EH (cell line): ENCODE results near the gene EDARADD.
"Not testable (repeated sequence)": the region's sequence is repeated elsewhere in the genome, so short reads cannot be mapped to it uniquely, and the experiment has no call there.

Source experiments
- DNase-seq: peaks from one replicate; pipeline ENCODE4 v3.0.0-alpha.2; 2015; ENCODE audit warnings: low read depth

Gene EDARADD

DNA sequence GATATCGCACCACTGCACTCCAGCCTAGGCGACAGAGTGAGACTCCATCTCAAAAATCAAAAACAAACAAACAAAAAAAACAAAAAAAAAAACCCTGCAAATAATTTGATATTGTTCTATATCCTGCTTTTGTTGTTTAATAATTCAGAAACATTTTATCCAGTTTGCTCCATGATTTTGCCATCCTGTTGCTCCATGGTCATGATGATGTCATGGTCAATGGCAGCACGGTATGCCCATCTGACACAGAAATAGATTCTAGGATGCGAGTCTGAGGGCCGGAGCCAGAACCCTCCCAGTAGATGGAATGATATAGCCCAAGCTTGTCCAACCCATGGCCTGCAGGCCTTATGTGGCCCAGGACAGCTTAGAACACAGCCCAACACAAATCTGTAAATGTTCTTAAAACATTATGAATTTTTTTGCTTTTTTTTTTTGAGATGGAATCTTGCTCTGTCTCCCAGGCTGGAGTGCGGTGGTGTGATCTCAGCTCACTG, 39.8 kb downstream of the EDARADD start:
- no peak for DNase-seq

DNA sequence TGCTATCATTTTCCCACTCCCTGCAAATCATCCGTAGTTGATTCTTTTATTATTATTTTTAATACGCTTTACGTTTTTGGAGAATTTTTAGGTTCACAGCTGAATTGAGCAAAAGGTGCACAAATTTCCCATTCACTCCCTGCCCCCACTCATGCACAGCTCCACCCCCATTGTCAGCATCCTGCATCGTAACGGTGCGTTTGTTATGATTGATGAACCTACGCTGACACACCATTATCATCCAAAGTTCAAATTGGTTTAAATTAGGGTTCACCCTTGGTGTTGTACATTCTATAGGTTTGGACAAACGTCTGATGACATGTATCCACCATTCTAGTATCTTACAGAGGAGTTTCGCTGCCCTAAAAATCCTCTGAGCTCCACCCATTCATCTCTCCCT, 44.5 kb downstream of the EDARADD start:
- DNase-seq, result no peak

DNA sequence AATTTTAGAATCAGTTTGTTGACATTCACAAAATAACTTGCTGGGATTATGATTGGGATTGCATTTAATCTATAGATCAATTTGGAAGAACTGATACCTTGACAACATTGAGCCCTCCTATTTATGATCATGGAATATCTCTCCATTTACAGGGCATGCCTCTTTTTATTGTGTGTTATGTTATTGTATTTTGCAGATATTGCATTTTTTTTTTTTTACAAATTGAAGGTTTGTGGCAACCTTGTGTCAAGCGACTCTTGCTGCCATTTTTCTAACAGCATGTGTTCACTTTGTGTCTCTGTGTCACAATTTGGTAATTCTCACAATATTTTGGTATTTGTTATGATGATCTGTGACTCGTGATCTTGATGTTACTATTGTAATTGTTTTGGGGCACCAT, 46.3 kb downstream of the EDARADD start:
- DNase-seq, result no peak

DNA sequence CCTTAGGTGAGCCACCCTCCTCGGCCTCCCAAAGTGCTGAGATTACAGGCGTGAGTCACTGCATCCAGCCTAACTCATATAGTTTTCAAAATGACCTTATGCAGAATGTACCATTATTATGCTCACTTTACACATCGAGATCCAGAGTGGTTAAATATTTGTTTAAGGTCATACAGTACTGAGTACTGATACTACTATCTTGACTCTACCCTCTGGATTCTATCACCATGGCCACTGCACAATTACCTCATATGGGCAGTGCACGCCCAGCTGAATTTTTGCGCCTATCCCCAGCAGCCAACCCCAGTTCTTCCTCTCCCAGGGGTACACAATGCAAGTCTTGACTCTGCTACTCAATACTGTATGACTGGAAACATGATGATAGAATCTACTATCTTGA, 56.7 kb downstream of the EDARADD start:
- no peak for DNase-seq

DNA sequence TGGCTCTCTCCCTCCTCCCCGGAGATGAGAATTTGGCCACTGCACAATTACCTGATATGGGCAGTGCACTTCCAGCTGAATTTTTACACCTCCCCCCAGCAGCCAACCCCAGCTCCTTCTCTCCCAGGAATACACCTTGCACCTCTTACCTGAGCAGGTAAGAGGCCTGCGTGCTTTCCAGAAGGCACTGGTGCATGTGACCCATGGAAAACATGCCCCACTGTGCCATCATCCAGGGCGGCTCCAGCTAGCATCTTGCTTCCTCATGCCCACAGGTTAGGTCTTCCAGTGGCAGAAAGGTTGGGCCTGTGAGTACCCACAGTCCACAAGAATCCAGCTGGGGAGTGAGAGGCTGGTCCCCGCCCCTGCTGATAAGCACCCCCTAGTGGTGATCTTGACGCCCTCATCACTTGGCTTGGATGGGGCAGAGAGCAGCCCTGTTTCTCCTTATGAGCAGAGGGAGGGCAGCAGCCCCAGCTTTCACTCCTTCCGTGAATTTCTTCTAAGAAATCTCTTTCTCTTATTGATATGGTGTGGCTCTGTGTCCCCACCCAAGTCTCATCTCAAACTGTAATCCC, 57.8 kb downstream of the EDARADD start:
- peak; percentile 38 for DNase-seq

- DNase-seq, result peak; percentile 29
These were observed 61.2 kb downstream of the EDARADD start for GRCh38 chr1:236455243-236455642.

DNA sequence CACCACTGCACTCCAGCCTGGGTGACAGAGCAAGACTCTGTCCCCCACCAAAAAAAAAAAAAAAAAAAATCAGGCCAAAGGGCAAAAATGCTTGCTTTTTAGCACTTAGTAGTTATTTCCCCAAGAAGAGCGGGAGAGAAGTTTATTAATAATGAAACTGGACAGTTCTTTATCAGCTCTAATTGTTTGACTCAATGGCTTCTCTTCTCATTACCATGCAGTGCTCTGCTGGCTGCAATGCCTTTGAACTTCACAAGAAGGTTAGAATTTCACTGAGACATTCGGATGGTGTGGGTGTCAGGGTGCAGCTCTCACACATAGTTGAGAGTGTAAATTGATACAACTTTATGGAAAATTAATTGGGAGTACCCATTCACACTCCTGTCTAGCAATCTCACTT, 63.7 kb downstream of the EDARADD start:
- no peak for DNase-seq

- no peak for DNase-seq
These were observed 64.9 kb downstream of the EDARADD start for GRCh38 chr1:236458996-236459395.

GRCh38 chr1:236460103-236460502, 66.0 kb downstream of the EDARADD start:
- DNase-seq, result no peak

DNA sequence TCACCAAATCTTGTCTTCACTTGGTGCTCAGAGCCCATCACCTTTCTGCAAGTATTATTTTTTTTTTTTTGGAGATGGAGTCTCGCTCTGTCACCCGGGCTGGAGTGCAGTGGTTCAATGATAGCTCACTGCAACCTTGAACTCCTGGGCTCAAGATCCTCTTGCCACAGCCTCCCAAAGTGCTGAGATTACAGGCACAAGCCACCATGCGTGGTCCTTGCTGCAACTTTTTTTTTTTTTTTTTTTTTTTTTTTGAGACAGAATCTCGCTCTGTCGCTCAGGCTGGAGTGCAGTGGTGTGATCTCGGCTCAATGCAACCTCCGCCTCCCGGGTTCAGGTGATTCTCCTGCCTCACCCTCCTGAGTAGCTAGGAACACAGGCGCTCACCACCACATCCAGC, 70.1 kb downstream of the EDARADD start:
- DNase-seq, result not testable (repeated sequence)

DNA sequence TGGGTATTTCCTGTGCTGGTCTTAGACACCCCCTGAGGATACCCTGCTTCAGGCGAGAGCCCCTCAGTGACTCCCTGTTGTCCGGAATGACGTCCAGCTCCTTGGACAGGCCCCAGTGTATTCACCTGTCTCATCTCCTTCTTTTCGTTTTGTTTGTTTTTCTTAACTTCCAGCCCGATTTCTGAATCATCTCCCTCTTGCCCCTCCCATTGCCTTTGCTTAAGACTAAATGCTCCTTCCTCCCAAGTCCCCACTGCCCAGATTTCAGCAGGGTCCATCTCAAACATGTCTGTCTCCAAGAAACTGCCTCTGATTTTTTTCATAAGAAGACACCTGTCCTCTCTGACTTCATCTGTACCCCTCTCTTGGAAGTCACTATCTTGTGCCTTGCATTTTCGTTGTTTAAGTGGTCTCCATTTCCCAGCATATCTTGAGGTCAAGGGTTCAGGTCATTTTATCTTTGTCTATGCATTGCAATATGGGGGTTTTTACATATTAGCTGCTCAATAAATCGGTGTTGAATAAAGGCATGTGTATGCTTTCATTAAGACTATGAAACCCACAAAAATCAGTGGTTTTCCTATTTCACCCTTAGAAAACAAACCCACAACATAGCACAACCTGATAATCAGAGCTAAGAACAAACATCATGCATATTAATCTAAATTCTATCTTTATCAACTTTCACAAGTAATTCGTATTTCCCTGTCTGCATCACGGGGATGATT, 71.3 kb downstream of the EDARADD start:
- no peak for DNase-seq

- no peak for DNase-seq
These were observed 71.8 kb downstream of the EDARADD start for GRCh38 chr1:236465959-236466303.

DNA sequence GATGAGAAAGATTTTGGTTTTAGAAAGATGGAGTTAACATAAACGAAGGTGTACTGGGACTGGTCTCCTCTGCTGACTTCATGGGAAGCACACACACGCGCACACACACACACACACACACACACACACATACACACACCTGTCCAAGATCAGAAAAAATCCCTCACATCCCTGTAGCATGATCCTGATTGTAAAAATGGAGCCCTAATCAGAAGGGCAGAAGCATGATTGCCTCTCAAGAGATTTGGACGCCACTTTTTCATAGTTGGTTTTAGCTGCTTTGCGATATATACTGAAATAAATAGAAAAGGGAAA, 73.2 kb downstream of the EDARADD start:
- DNase-seq, result no peak

DNA sequence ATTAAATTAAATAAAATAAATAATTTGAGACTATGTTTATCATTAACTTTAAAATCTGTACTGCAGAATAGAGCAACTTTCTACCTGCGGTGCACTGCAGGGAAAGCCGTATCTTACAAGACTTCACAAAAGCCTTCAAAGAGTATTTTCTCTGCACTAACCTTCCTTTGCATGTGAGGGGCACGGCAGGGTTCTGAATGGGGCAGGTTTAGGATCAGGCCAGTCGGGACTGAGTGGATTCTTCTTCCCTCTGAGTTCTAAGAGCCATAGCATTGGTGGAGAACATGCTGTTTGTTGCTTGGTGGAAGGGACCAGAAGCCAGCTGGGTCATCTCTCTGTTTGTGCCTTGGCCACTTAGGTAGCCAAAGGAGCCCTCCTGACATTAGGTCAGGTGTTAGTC, 74.5 kb downstream of the EDARADD start:
- no peak for DNase-seq

- no peak for DNase-seq
These were observed 75.4 kb downstream of the EDARADD start for GRCh38 chr1:236469466-236469865.

GRCh38 chr1:236471096-236471495, 77.0 kb downstream of the EDARADD start:
- DNase-seq, result no peak

DNA sequence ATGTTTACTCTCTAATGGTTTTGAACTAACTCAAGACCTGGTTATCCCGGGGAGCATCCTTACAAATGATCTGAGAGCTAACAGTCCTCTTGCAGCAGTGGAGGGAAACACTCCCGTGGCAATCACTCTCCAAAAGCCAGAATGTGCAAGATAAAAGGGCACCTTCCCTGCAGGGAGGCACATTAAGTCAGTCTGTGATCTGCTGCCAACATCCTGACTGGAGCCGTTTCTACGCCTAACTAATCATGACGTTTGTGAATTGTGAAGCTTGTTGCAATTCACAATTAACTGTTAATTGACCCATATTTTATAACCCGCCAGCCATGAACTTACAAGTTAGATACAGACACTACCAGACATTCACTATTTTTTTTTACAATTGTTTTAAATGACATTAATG, 77.6 kb downstream of the EDARADD start:
- no peak for DNase-seq

- no peak for DNase-seq
These were observed 79.0 kb downstream of the EDARADD start for GRCh38 chr1:236472850-236473788.

DNA sequence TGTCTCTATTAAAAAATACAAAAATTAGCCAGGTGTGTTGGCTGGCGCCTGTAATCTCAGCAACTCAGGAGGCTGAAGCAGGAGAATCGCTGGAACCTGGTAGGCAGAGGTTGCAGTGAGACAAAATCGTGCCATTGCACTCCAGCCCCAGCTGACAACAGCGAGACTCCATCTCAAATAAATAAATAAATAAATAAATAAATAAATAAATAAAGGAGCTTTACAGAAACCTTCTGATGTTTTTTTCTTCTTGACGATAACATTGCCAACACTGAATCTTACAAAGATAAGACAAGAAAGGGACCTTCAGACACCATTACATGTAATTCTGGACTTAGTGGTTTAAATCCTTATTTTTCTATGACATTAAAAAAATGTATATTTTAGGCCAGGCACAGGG, 81.9 kb downstream of the EDARADD start:
- no peak for DNase-seq

GRCh38 chr1:236480758-236481436, 86.8 kb downstream of the EDARADD start:
- no peak for DNase-seq

GRCh38 chr1:236484310-236484971, 90.4 kb downstream of the EDARADD start:
- no peak for DNase-seq
